ENCODE data around the gene ZNF646.
A peak's percentile ranks its signal among the peaks of the same experiment; 100 is the strongest.

Gene ZNF646

GRCh38 chr16:31067342-31067741 lies 6.9 kb upstream of the ZNF646 start:
- TF ChIP-seq CTCF (IDR thresholded peaks at IDR 0.05; ENCODE audit: borderline replicate concordance, extremely low read depth, low read length, poor library complexity, severe bottlenecking): no peak
- no peak for DNase-seq
- peaks cover 16% of the 10 kb centered on the region for H3K36me3 ChIP-seq (ENCODE audit: insufficient read depth, low read length)
- no peak overlapping the region for H3K27ac ChIP-seq (ENCODE audit: low read length)
- H2AFZ ChIP-seq (ENCODE audit: low read depth, low read length): no peak overlapping the region
- H3K4me1 ChIP-seq (ENCODE audit: insufficient read depth, low read length): peaks cover 11% of the 10 kb centered on the region
- H3K4me3 ChIP-seq (ENCODE audit: low read depth in 1 of 2, low read length in 2 of 2): no peak overlapping the region
- no peaks in the 10 kb centered on the region for H3K27me3 ChIP-seq (ENCODE audit: insufficient read depth, low read length, poor library complexity)
- H3K4me2 ChIP-seq (ENCODE audit: insufficient read depth, low read length): no peak overlapping the region
- H3K9ac ChIP-seq (ENCODE audit: low read depth, low read length): no peak overlapping the region
- H3K9me3 ChIP-seq (ENCODE audit: insufficient read depth, low read length, severe bottlenecking): no peaks in the 10 kb centered on the region
- H4K20me1 ChIP-seq (ENCODE audit: insufficient read depth, low read length): peaks cover 25% of the 10 kb centered on the region; the same call in 1 of the 2 replicates
- ATAC-seq (ENCODE audit: insufficient read depth, low read depth): no peak
- H3K79me2 ChIP-seq (ENCODE audit: insufficient read depth, low read length): peaks cover 69% of the 10 kb centered on the region

- DNase-seq: no peak
These were observed 2.4 kb upstream of the ZNF646 start for GRCh38 chr16:31071861-31072260.

GRCh38 chr16:31072540-31073141 lies 1.6 kb upstream of the ZNF646 start:
- peaks cover 85% of the 10 kb centered on the region for H3K79me2 ChIP-seq (ENCODE audit: insufficient read depth, low read length)

More at GRCh38 chr16:31071861-31072260, 2.4 kb upstream of the ZNF646 start:
- Histone ChIP-seq H3K4me1 (ENCODE audit: insufficient read depth, low read length) (peaks cover 25% of the 10 kb centered on the region), H3K27ac (ENCODE audit: low read length) (peak overlapping the region; percentile 87), H3K9me3 (ENCODE audit: insufficient read depth, low read length, severe bottlenecking) (no peaks in the 10 kb centered on the region), H3K4me2 (ENCODE audit: insufficient read depth, low read length) (peak overlapping the region; percentile 81), H4K20me1 (ENCODE audit: insufficient read depth, low read length) (peaks cover 21% of the 10 kb centered on the region), H3K4me3 (ENCODE audit: low read depth in 1 of 2, low read length in 2 of 2) (peak overlapping the region; percentile 59 to 90; a peak in 3 of 4 replicates), H3K36me3 (ENCODE audit: insufficient read depth, low read length) (peaks cover 14% of the 10 kb centered on the region), H3K27me3 (ENCODE audit: insufficient read depth, low read length, poor library complexity) (no peaks in the 10 kb centered on the region), H3K79me2 (ENCODE audit: insufficient read depth, low read length) (peaks cover 85% of the 10 kb centered on the region), H3K9ac (ENCODE audit: low read depth, low read length) (peak overlapping the region; percentile 70), H2AFZ (ENCODE audit: low read depth, low read length) (no peak overlapping the region)
- no peak for ATAC-seq (ENCODE audit: insufficient read depth, low read depth)
- TF ChIP-seq EZH2 (IDR thresholded peaks at IDR 0.05; ENCODE audit: borderline replicate concordance, low read depth, low read length, severe bottlenecking) (no peak), CTCF (IDR thresholded peaks at IDR 0.05; ENCODE audit: borderline replicate concordance, extremely low read depth, low read length, poor library complexity, severe bottlenecking) (no peak)

GRCh38 chr16:31073142-31073969 lies 866 bp upstream of the ZNF646 start:
- DNase-seq (peak; percentile 91), ATAC-seq (ENCODE audit: insufficient read depth, low read depth) (peak; percentile 65)
- Histone ChIP-seq H3K36me3 (ENCODE audit: insufficient read depth, low read length) (peaks cover 29% of the 10 kb centered on the region), H3K79me2 (ENCODE audit: insufficient read depth, low read length) (peaks cover 88% of the 10 kb centered on the region), H3K9ac (ENCODE audit: low read depth, low read length) (peak overlapping the region; percentile 70), H3K4me2 (ENCODE audit: insufficient read depth, low read length) (peak overlapping the region; percentile 81), H3K4me1 (ENCODE audit: insufficient read depth, low read length) (peaks cover 25% of the 10 kb centered on the region), H2AFZ (ENCODE audit: low read depth, low read length) (peak overlapping the region; percentile 85), H3K27me3 (ENCODE audit: insufficient read depth, low read length, poor library complexity) (no peaks in the 10 kb centered on the region), H3K27ac (ENCODE audit: low read length) (peak overlapping the region; percentile 87), H3K9me3 (ENCODE audit: insufficient read depth, low read length, severe bottlenecking) (no peaks in the 10 kb centered on the region), H3K4me3 (ENCODE audit: low read depth in 1 of 2, low read length in 2 of 2) (peak overlapping the region; percentile 59 to 90), H4K20me1 (ENCODE audit: insufficient read depth, low read length) (peaks cover 30% of the 10 kb centered on the region)
- TF ChIP-seq CTCF (IDR thresholded peaks at IDR 0.05; ENCODE audit: borderline replicate concordance, extremely low read depth, low read length, poor library complexity, severe bottlenecking) (no peak), EZH2 (IDR thresholded peaks at IDR 0.05; ENCODE audit: borderline replicate concordance, low read depth, low read length, severe bottlenecking) (no peak)

More at GRCh38 chr16:31072540-31073141, 1.6 kb upstream of the ZNF646 start:
- DNase-seq: peak; percentile 54
- H3K36me3 ChIP-seq (ENCODE audit: insufficient read depth, low read length): peaks cover 22% of the 10 kb centered on the region
- H3K27me3 ChIP-seq (ENCODE audit: insufficient read depth, low read length, poor library complexity): no peaks in the 10 kb centered on the region
- H3K9ac ChIP-seq (ENCODE audit: low read depth, low read length): peak overlapping the region; percentile 70
- no peaks in the 10 kb centered on the region for H3K9me3 ChIP-seq (ENCODE audit: insufficient read depth, low read length, severe bottlenecking)
- peak overlapping the region; percentile 85 for H2AFZ ChIP-seq (ENCODE audit: low read depth, low read length)
- H3K27ac ChIP-seq (ENCODE audit: low read length): peak overlapping the region; percentile 87
- H4K20me1 ChIP-seq (ENCODE audit: insufficient read depth, low read length): peaks cover 26% of the 10 kb centered on the region
- peak; percentile 1; the same call in 2 of the 3 replicates for ATAC-seq (ENCODE audit: insufficient read depth, low read depth)
- H3K4me2 ChIP-seq (ENCODE audit: insufficient read depth, low read length): peak overlapping the region; percentile 81
- peak overlapping the region; percentile 59 to 90 for H3K4me3 ChIP-seq (ENCODE audit: low read depth in 1 of 2, low read length in 2 of 2)
- peaks cover 25% of the 10 kb centered on the region for H3K4me1 ChIP-seq (ENCODE audit: insufficient read depth, low read length)
- TF ChIP-seq EZH2 (IDR thresholded peaks at IDR 0.05; ENCODE audit: borderline replicate concordance, low read depth, low read length, severe bottlenecking): no peak
